H9 (cell line): ENCODE data around the gene HLA-DPB1. TPM values are rescaled to one million over a fixed set of nuclear protein-coding genes. Genes with fewer than 3 reads are reported as not detected.
A peak's percentile ranks its signal among the peaks of the same experiment; 100 is the strongest.

Experiments used
- DNase-seq: peaks from one replicate; pipeline ENCODE4 v3.0.0-alpha.2; 2017
- H2AFZ ChIP-seq: one replicate; pipeline ENCODE4 v1.6.1; 2013; ENCODE audit warnings: mild to moderate bottlenecking, low read length, control low read depth, moderate library complexity
- H2AK5ac ChIP-seq: 2 replicates; pipeline ENCODE4 v1.6.1; 2013; ENCODE audit warnings: low read length, control low read depth, mixed read lengths; ENCODE audit not compliant: insufficient read length
- H2BK120ac ChIP-seq: one replicate; pipeline ENCODE4 v1.6.1; 2013; ENCODE audit warnings: low read depth, mild to moderate bottlenecking, low read length, control low read depth, inconsistent platforms; ENCODE audit not compliant: poor library complexity, severe bottlenecking
- H2BK12ac ChIP-seq: 2 replicates; pipeline ENCODE4 v1.6.1; 2013; ENCODE audit warnings: low read length, control low read depth, mixed read lengths, low read depth; ENCODE audit not compliant: insufficient read length
- H2BK15ac ChIP-seq: 2 replicates; pipeline ENCODE4 v1.6.1; 2013; ENCODE audit warnings: low read depth, low read length, control low read depth
- H2BK20ac ChIP-seq: one replicate; pipeline ENCODE4 v1.6.1; 2013; ENCODE audit warnings: low read depth, mild to moderate bottlenecking, low read length, control low read depth, inconsistent platforms; ENCODE audit not compliant: poor library complexity, severe bottlenecking
- H2BK5ac ChIP-seq: 2 replicates; pipeline ENCODE4 v1.6.1; 2013; ENCODE audit warnings: low read length, control low read depth, mixed read lengths; ENCODE audit not compliant: insufficient read length
- H3K14ac ChIP-seq: 2 replicates; pipeline ENCODE4 v1.6.1; 2013; ENCODE audit warnings: low read length, control low read depth; ENCODE audit not compliant: insufficient read depth
- H3K18ac ChIP-seq: 2 replicates; pipeline ENCODE4 v1.6.1; 2013; ENCODE audit warnings: low read depth, mild to moderate bottlenecking, mixed read lengths, low read length, control low read depth; ENCODE audit not compliant: insufficient read length
- H3K23ac ChIP-seq: 2 replicates; pipeline ENCODE4 v1.6.1; 2013; ENCODE audit warnings: low read length, control low read depth, mixed read lengths, low read depth; ENCODE audit not compliant: insufficient read length
- H3K23me2 ChIP-seq: 2 replicates; pipeline ENCODE4 v1.6.1; 2013; ENCODE audit warnings: low read depth, mild to moderate bottlenecking, mixed read lengths, low read length, control low read depth; ENCODE audit not compliant: insufficient read length, poor library complexity, severe bottlenecking
- H3K27ac ChIP-seq: 2 replicates; pipeline ENCODE4 v1.5.1; 2013; ENCODE audit warnings: low read length, control low read depth, mixed read lengths, low read depth; ENCODE audit not compliant: insufficient read length
- H3K27me3 ChIP-seq: 2 replicates; pipeline ENCODE4 v1.6.1; 2013; ENCODE audit warnings: low read length, control low read depth, inconsistent platforms; ENCODE audit not compliant: insufficient read depth
- H3K4ac ChIP-seq: 2 replicates; pipeline ENCODE4 v1.6.1; 2013; ENCODE audit warnings: low read depth, mild to moderate bottlenecking, control low read depth, inconsistent platforms, low read length, moderate library complexity
- H3K4me1 ChIP-seq: 2 replicates; pipeline ENCODE4 v1.6.1; 2013; ENCODE audit warnings: low read length, control low read depth, inconsistent platforms; ENCODE audit not compliant: insufficient read depth
- H3K4me2 ChIP-seq: 2 replicates; pipeline ENCODE4 v1.6.1; 2013; ENCODE audit warnings: low read length, control low read depth, mixed read lengths; ENCODE audit not compliant: insufficient read length, insufficient read depth
- H3K56ac ChIP-seq: 2 replicates; pipeline ENCODE4 v1.6.1; 2013; ENCODE audit warnings: low read depth, mild to moderate bottlenecking, mixed read lengths, low read length, control low read depth; ENCODE audit not compliant: insufficient read length
- H3K79me1 ChIP-seq: 2 replicates; pipeline ENCODE4 v1.6.1; 2013; ENCODE audit warnings: low read depth, mild to moderate bottlenecking, moderate library complexity, low read length, control low read depth, inconsistent platforms; ENCODE audit not compliant: insufficient read depth, poor library complexity, severe bottlenecking
- H3K79me2 ChIP-seq: 2 replicates; pipeline ENCODE4 v1.6.1; 2013; ENCODE audit warnings: low read length, control low read depth, inconsistent platforms; ENCODE audit not compliant: insufficient read depth
- H3K9ac ChIP-seq: 2 replicates; pipeline ENCODE4 v1.6.1; 2013; ENCODE audit warnings: low read length, control low read depth, mixed read lengths; ENCODE audit not compliant: insufficient read length; ENCODE audit errors: extremely low read depth
- H3K9me3 ChIP-seq: one replicate; pipeline ENCODE4 v1.6.1; 2013; ENCODE audit warnings: low read depth, low read length, inconsistent platforms; ENCODE audit not compliant: control insufficient read depth
- H3T11ph ChIP-seq: one replicate; pipeline ENCODE4 v1.6.1; 2013; ENCODE audit warnings: mild to moderate bottlenecking, low read length, control low read depth, inconsistent platforms
- H4K20me1 ChIP-seq: one replicate; pipeline ENCODE4 v1.6.1; 2013; ENCODE audit not compliant: control insufficient read depth, insufficient read length, insufficient read depth
- H4K5ac ChIP-seq: 2 replicates; pipeline ENCODE4 v1.6.1; 2013; ENCODE audit warnings: low read depth, mild to moderate bottlenecking, mixed read lengths, low read length, control low read depth; ENCODE audit not compliant: insufficient read length
- H4K8ac ChIP-seq: replicated peaks from 2 replicates; pipeline ENCODE4 v1.6.1; 2013; ENCODE audit warnings: low read length, control low read depth, mixed read lengths, low read depth; ENCODE audit not compliant: insufficient read length
- H4K91ac ChIP-seq: 2 replicates; pipeline ENCODE4 v1.6.1; 2013; ENCODE audit warnings: low read depth, mild to moderate bottlenecking, moderate library complexity, mixed read lengths, low read length, control low read depth; ENCODE audit not compliant: insufficient read length
- H3K27ac Mint-ChIP-seq, 3 experiments: 2 replicates in 2 of 3; 3 replicates in 1 of 3; pipeline ENCODE4 v1.8.0; 2020 to 2021; ENCODE audit warnings: mixed read lengths in 3 of 3, mild to moderate bottlenecking in 1 of 3, moderate library complexity in 1 of 3
- H3K27me3 Mint-ChIP-seq: 2 replicates; pipeline ENCODE4 v1.8.0; 2021; ENCODE audit warnings: low read depth, mild to moderate bottlenecking, moderate library complexity, mixed read lengths
- H3K36me3 Mint-ChIP-seq, 3 experiments: 2 replicates in 2 of 3; 3 replicates in 1 of 3; pipeline ENCODE4 v1.8.0; 2020 to 2021; ENCODE audit warnings: low read depth in 3 of 3, mixed read lengths in 3 of 3; ENCODE audit not compliant: insufficient read depth in 1 of 3
- H3K4me1 Mint-ChIP-seq, 2 experiments: 2 replicates each; pipeline ENCODE4 v1.8.0; 2020; ENCODE audit warnings: mixed read lengths in 2 of 2
- H3K4me3 Mint-ChIP-seq, 2 experiments: 2 replicates in 1 of 2; 3 replicates in 1 of 2; pipeline ENCODE4 v1.8.0; 2020 to 2021; ENCODE audit warnings: mild to moderate bottlenecking in 2 of 2, mixed read lengths in 2 of 2, moderate library complexity in 1 of 2
- H3K9me3 Mint-ChIP-seq, 2 experiments: 2 replicates in 1 of 2; 3 replicates in 1 of 2; pipeline ENCODE4 v1.8.0; 2020; ENCODE audit warnings: mild to moderate bottlenecking in 2 of 2, mixed read lengths in 2 of 2, moderate library complexity in 1 of 2
- WGBS: extraction: QIAGEN DNeasy Blood & Tissue Kit; methylation state at CpG from one replicate; pipeline ENCODE4 v1.1.7; 2013; ENCODE audit warnings: missing lambda C conversion rate, low lambda C conversion rate, mixed read lengths; ENCODE audit not compliant: insufficient read length; ENCODE audit errors: extremely low coverage; 5-methylcytosine and 5-hydroxymethylcytosine counted together
- total RNA-seq: library from RNA; stranded (reverse); gene quantifications from 2 replicates; pipeline ENCODE4 v1.2.1, GENCODE V29; 2021
- TF ChIP-seq, protein P1 (sequence below): fragments of 200-600 bp; sonication (generic); conservative IDR thresholded peaks from 3 replicates; pipeline ENCODE4 v1.8.0; 2021; ENCODE audit warnings: antibody characterized with exemption, mild to moderate bottlenecking

Gene HLA-DPB1
- total RNA-seq, 1 experiment from 2014 or later: 23.6 TPM

DNA sequence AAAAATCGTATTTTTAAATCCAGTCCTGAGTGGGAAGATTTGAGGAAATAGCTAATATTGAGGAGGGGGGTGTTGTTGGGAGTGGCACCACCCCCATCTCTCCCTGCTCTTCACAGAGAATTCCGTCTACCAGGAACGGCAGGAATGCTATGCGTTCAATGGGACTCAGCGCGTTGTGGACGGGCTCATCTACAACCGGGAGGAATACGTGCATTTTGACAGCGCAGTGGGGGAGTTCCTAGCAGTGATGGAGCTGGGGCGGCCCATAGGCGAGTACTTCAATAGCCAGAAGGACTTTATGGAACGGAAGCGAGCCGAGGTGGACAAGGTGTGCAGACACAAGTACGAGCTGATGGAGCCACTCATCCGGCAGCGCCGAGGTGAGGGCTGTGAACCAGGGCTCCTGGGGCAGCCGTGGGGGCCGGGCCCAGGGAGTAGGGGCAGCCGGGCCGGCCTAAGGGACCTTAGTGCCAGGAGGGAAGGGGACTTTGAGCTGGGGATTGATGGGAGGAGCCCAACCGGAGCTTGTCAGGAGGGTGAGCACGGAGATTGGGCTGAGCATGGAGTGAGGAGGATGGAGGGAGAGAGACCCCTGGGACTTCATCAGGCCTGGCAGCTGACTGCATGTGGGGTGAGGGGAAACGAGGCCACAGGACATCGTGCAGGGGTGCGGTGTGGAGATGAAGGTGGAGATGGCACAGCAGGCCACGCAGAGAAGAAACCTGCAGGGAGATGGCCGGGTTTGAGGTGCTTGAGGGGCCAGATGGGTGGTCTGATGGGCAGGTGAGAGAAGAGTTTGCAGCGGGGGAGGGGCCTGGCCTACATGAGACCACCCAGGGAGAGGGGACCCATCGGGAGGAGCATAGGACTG is 41.3 kb downstream of the HLA-DPB1 start:
- peak overlapping the region; percentile 73 for H3K4me2 ChIP-seq
- no peak overlapping the region for H4K5ac ChIP-seq
- Mint-ChIP-seq H3K4me3 (peak overlapping the region; percentile 92 to 94), H3K36me3 (peaks cover 4 to 5% (median 4%) of the 10 kb centered on the region in 3 experiments), H3K27ac (peak overlapping the region; percentile 92 to 100 (median 98)), H3K9me3 (peaks cover 0 to 4% of the 10 kb centered on the region in 2 experiments; a peak in 2 of 5 replicates), H3K4me1 (peaks cover 63 to 68% of the 10 kb centered on the region in 2 experiments), H3K27me3 (peaks cover 2% of the 10 kb centered on the region)
- no CpG with 5 or more reads among the region's 32 CpGs for WGBS
- no peak overlapping the region for H2BK5ac ChIP-seq
- no peak overlapping the region for H2AK5ac ChIP-seq
- H3K56ac ChIP-seq: no peak overlapping the region
- DNase-seq: peak; percentile 74
- no peak overlapping the region for H4K8ac ChIP-seq
- H3K9me3 ChIP-seq: no peaks in the 10 kb centered on the region
- H3K27ac ChIP-seq: peak overlapping the region; percentile 77
- no peak overlapping the region for H3K23ac ChIP-seq
- TF ChIP-seq, protein P1, sequence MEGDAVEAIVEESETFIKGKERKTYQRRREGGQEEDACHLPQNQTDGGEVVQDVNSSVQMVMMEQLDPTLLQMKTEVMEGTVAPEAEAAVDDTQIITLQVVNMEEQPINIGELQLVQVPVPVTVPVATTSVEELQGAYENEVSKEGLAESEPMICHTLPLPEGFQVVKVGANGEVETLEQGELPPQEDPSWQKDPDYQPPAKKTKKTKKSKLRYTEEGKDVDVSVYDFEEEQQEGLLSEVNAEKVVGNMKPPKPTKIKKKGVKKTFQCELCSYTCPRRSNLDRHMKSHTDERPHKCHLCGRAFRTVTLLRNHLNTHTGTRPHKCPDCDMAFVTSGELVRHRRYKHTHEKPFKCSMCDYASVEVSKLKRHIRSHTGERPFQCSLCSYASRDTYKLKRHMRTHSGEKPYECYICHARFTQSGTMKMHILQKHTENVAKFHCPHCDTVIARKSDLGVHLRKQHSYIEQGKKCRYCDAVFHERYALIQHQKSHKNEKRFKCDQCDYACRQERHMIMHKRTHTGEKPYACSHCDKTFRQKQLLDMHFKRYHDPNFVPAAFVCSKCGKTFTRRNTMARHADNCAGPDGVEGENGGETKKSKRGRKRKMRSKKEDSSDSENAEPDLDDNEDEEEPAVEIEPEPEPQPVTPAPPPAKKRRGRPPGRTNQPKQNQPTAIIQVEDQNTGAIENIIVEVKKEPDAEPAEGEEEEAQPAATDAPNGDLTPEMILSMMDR: no peak
- no peak overlapping the region for H3K4ac ChIP-seq
- no peak overlapping the region for H4K91ac ChIP-seq
- H3K79me2 ChIP-seq: peaks cover 19% of the 10 kb centered on the region; the same call in 1 of the 2 replicates
- no peak overlapping the region for H2BK120ac ChIP-seq
- H2BK15ac ChIP-seq: no peak overlapping the region; the same call in 1 of the 2 replicates
- no peak overlapping the region for H3T11ph ChIP-seq
- peaks cover 9% of the 10 kb centered on the region; the same call in 1 of the 2 replicates for H3K4me1 ChIP-seq
- peak overlapping the region; percentile 73 for H3K14ac ChIP-seq
- peak overlapping the region; percentile 89 for H3K18ac ChIP-seq
- H3K9ac ChIP-seq: peak overlapping the region; percentile 69
- H2BK12ac ChIP-seq: no peak overlapping the region
- no peaks in the 10 kb centered on the region for H4K20me1 ChIP-seq
- no peaks in the 10 kb centered on the region for H3K27me3 ChIP-seq
- H2AFZ ChIP-seq: no peak overlapping the region
- no peaks in the 10 kb centered on the region for H3K79me1 ChIP-seq
- peaks cover 16% of the 10 kb centered on the region for H3K23me2 ChIP-seq
- no peak overlapping the region for H2BK20ac ChIP-seq
